Coronary artery (tissue), 2 donors: ENCODE results near the gene REN.

Experiments
- DNase-seq: peaks from one replicate; pipeline ENCODE4 v3.0.0-alpha.2; 2017; ENCODE audit warnings: low spot score
- H3K27ac ChIP-seq, 2 donors: fragments of 200-600 bp; sonication (generic); one replicate each; pipeline ENCODE4 v1.5.1; 2016 to 2019
- H3K4me3 ChIP-seq: fragments of 200-600 bp; sonication (generic); 2 replicates; pipeline ENCODE4 v1.5.1; 2016; ENCODE audit warnings: mild to moderate bottlenecking, moderate library complexity
- TF ChIP-seq, protein P1 (sequence below): fragments of 200-600 bp; sonication (generic); IDR thresholded peaks from one replicate; pipeline ENCODE4 v1.5.1; 2019; ENCODE audit warnings: antibody characterized with exemption

The REN gene

GRCh38 chr1:204110894-204111633, 55.1 kb downstream of the REN start:
- TF ChIP-seq, protein P1, sequence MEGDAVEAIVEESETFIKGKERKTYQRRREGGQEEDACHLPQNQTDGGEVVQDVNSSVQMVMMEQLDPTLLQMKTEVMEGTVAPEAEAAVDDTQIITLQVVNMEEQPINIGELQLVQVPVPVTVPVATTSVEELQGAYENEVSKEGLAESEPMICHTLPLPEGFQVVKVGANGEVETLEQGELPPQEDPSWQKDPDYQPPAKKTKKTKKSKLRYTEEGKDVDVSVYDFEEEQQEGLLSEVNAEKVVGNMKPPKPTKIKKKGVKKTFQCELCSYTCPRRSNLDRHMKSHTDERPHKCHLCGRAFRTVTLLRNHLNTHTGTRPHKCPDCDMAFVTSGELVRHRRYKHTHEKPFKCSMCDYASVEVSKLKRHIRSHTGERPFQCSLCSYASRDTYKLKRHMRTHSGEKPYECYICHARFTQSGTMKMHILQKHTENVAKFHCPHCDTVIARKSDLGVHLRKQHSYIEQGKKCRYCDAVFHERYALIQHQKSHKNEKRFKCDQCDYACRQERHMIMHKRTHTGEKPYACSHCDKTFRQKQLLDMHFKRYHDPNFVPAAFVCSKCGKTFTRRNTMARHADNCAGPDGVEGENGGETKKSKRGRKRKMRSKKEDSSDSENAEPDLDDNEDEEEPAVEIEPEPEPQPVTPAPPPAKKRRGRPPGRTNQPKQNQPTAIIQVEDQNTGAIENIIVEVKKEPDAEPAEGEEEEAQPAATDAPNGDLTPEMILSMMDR, result no peak
- Histone ChIP-seq H3K4me3 (no peak overlapping the region), H3K27ac (no peak overlapping the region)
- DNase-seq, result no peak

DNA sequence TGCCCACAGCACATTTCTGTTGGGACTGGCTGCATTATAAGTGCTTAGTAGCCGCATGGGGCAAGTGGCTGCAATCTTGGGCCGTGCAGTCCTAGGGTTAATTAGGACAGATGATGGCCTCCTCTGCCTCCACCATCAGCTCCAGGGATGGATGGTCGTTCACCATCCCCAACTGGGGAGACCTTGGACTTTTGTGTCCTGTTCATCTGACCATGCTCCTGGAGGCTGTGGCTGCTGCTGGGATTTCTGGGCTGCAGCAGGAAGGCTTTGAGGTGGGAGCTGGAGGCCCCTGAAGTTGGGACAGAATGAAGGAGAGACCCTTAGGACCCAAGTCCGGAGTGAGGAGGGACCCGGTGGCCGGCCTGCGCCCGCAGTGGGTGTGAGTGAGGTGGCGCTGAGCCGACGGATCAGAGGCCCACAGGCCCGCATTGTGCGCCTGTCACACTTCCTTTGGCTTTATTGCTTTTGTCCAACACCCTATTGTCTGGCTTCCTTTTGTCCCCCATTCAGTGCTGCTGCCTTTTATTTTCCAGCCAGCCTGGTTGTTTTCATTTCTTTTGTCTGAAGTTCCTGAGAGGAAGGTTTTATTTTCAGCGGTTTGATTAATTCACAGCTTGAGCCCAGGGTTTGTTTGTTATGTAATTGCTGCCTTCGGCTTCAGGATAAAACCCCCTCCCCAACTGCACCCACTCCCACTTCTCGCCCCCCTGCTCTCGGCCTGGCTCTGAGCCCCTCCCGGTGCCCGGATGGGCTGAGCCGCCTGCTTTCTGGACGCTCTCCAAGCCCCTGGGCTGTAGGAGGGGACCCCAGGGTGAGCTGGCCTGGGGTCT, 57.6 kb downstream of the REN start:
- no peak overlapping the region for H3K4me3 ChIP-seq
- no peak overlapping the region for H3K27ac ChIP-seq
- DNase-seq, result no peak
- TF ChIP-seq, protein P1, result no peak

GRCh38 chr1:204107892-204108291, 58.2 kb downstream of the REN start:
- DNase-seq, result no peak
- Histone ChIP-seq H3K4me3 (no peak overlapping the region), H3K27ac (no peak overlapping the region)
- TF ChIP-seq, protein P1, result no peak

- TF ChIP-seq, protein P1, result no peak
- H3K27ac ChIP-seq, result no peak overlapping the region
These were observed 59.3 kb downstream of the REN start for GRCh38 chr1:204106825-204107224.

DNA sequence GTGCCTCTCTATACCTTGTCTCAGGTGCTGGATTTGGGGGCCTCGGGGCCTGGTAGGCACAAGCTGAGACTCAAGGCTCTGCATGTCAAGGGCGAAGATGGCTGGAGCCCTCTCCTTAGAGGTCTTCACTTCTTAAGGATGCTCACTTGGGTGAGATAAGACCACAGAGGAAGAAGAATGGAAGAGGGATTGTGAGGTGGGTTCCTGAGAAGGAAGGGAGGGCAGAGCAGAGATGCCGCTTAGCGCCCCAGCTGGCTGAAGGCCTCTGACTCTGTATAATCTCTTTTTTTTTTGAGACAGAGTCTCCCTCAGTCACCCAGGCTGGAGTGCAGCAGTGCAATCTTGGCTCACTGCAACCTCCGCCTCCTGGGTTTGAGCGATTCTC, 61.0 kb downstream of the REN start:
- no peak overlapping the region for H3K4me3 ChIP-seq
- H3K27ac ChIP-seq, result peak overlapping the region in 1 of 2 donors; percentile 70
- TF ChIP-seq, protein P1, result no peak
- DNase-seq, result no peak

More at GRCh38 chr1:204106825-204107224, 59.3 kb downstream of the REN start:
- no peak for DNase-seq
- H3K4me3 ChIP-seq, result no peak overlapping the region
